HG03439 (cell line): ENCODE measurements around the gene OPCML.

Experiments
- ATAC-seq: cut with Tn5 transposase; IDR thresholded peaks from one replicate; pipeline ENCODE4 v1.9.1; 2021; ENCODE audit warnings: mild to moderate bottlenecking, moderate library complexity; ENCODE audit not compliant: unreplicated experiment

Gene OPCML

DNA sequence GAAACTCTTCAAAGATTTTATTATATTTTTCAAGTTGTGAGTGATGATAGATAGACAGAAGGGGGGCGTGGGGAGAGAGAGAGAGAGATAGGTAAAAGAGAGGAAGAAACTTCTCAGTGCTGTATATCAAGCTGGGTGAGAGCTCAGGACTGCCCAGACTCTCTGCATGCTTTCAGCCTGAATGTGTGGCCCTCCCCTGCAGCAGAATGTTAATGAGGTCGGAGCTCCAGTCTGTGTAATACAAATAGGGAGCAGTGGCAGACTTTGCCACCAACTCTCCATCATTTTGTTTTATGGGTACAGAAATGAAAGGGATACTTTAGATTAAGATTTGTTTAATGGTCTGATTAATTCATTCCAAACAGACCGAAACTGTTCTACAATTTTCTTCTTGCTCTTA lies 752.8 kb downstream of the OPCML start:
- no peak for ATAC-seq

DNA sequence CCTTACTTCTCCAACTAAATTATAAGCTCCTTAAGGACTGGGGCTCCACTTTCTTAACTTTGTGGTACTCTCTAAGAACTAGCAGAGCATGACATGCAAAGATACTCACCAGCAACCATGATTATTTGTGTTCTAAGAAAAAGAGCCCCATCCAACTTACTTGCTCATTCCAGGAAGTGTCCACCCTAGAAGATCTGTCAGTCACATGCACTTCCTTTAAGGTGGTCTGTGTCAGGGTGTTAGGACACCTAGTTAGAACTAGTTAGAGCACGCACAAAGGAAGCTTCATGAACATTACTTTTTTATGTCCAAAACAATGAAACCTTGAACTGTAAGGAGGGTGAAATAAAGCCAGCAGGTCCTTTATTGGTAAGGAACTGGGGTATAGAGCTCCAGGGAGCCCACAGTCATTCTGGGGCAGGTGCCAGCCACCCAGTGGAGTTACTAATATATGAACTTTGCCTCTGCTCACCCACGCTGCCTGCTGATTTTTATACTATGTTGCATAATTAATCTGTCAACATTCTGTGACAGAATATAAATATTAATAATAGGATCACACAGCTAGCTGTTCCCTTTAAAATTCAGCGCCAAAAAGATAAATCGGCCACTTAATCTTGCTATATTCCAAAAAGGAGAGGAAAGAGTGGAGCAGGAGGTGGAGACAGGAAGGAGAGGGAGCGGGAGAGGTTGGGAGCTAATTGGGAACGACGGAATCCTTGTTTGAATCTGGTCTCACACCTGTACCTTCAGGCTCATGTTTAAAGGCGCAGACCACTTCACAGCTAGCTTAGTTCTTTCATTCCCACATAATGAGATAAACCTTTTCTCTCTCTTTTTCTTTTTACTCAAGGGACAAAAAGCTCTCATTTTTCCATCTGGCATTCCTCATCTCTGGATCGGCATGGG lies 755.0 kb downstream of the OPCML start:
- no peak for ATAC-seq

DNA sequence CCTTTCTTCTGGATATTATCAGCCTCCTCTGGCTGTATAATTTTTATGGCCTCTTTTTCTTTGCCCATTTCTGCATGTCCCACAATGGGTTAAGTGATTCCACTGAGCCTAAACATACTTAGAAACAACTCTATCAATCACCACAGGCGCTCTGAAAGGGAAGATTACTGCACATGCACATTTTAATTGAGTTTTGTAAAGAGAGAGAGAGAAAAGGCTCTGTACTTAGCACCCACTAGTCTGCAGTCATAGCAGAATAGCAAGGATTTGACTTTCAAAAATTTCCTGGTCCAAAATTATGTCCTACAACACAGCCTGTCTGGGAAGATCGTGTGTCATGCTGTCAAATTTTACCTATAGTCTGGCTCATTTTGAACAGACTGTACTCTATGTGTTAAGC lies 758.5 kb downstream of the OPCML start:
- no peak for ATAC-seq

DNA sequence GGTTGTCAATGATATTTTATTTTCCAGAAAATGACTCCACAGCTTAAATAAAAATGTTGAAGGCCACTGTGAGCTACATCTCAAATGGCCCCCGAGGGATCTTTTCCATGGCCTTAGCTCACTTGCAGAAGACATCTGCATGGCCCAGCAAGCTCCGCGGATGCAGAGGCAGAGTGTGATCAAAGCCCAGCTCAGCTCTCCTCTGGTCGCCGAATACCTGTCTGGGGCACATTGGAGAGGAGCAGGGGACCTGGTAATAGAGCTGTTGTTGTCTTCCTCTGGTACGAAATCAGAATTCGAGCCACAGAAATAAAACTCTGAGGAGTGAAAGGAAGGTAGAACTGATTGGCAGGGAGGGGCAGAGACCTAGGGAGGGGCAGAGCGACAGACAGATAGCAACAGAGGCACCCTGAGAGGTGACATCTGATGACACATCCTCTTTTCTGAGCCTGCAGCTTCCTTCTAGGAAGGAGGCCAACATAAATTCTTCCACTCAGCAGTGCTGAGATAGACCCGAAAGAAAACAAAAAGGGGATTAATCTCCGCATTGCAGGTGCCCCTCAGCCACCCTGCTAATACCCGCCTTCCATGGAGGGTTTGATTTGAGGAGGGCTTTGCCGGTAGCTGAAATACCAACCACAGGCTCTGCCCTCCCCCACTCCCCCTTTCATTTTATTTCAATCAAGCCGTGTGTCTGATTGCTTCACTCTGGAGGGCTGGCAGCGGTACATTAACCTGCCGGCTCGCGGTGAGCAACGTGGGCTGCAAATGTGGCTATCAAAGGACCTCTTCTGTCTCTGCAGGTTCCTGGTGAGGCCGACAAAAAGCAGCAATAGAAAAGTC lies 759.4 kb downstream of the OPCML start:
- ATAC-seq = no peak

DNA sequence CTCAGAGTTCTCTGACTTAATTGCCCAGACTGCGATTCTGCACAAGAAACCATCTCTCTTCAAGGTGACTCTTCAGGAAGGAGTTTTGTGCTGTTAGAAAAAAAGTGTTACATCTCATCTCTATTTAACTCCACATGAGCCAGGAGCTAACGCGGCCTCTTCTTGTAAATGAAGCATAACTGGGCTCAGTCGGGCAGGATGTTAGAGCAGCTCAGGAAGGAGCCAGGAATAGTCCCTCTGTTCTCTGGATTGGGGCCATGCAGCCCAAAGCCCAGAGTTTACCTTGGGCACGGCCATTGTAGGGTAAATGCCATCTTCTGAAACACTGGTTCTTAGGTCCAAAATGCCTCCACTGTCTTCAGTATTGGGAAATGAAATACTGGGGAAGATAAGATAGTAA lies 760.6 kb downstream of the OPCML start:
- ATAC-seq = no peak

DNA sequence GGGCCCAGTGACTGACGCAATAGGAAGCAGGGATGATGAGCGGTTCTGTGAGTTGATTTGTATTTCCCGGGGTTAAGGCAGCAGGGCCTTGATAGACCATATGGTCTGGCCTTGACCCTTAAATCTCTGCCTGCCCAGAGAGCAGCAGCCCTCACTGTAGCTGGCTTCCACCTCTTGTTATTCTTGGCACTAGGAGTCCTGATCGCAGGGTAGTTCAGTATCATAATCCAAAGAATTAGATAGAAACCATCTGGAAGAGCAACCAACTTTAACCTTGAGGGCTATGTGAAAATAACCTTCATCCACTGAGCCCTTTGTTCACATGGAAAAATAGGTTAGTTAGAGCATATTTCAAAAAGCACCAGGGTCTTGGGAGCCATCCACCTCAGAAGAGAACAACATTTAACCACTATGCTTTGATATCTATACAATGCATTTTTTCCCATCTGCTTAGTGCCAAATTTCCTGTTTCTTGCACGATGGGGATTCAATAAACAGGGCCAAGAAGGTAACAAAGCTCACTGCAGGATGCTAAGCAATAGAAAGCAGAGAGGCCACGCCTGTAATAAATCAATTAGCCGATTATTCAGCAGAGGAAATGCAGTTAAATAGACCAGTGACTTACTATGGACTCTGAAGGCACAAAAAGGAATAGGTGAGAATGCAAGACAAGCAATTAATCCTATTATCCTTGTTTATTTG lies 761.3 kb downstream of the OPCML start:
- ATAC-seq = no peak

DNA sequence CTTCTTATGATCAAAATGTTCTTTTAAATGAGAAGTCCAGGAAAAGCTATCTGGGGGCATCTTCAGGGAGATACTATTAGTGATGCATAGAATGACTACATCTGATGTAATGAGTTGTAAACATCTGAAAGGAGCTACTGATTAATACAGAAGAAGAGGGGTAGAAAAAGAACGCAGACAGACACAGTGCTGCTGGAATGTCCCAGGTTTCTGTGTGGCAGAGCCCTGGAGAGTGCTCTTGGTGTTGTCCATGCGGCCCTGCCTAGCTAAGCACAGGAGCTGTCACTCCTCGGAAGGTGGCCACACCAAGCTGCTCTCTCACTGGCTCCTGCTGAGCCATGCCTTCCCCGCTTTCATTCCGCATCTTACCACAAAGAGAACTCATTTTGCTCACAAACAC lies 768.8 kb downstream of the OPCML start:
- ATAC-seq = no peak

DNA sequence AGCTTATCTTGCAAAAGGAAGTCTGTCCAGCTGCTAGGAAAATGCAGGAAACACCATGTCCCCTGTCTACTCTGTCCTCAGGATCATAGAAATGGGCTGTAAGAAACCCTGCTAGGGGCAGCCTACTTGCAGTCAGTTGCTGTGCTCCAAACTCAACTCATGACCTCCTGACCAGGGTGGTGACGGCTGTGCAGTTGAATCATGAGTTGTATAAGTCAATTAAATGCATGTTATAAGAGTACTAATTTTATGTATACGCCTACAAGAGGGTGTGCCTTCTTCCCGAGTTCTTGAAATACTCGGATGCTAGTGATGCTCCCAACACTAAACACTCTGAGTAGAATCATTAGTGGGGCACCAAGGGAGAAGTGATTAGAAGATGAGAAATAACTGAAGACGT lies 776.4 kb downstream of the OPCML start:
- ATAC-seq = no peak

DNA sequence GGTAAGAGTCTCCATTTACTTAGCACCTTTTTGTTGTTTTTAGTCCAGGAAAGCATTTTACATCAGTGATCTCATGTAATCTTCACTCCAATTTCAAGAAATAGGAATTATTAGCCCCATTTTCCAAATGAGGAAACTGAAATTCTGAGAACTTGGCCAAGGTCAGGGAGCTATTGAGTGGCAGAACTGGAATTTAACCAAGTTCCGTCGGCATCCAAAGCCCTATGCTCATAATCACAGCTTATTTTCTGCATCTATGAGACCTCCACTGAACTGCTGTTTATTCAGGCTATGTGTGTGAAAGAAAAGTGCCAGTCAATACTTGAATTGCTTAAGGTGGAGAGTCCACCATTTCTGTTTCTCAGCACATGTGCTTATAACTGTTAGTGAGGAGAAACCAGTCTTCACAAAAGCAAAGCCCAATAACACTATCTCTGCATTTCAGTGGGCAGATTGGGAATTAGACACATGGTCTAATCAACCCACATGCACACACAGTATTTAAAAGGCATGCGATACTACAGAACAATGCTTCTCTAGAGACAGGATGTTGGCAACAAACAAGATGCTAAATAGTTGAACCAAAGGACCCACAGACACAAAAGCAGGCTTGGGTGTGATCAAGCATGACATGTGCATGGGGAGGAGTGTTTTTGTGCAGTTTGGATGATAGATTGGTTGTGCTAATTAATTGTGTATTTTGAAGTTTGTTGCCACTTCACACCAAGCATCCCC lies 780.6 kb downstream of the OPCML start:
- no peak for ATAC-seq

DNA sequence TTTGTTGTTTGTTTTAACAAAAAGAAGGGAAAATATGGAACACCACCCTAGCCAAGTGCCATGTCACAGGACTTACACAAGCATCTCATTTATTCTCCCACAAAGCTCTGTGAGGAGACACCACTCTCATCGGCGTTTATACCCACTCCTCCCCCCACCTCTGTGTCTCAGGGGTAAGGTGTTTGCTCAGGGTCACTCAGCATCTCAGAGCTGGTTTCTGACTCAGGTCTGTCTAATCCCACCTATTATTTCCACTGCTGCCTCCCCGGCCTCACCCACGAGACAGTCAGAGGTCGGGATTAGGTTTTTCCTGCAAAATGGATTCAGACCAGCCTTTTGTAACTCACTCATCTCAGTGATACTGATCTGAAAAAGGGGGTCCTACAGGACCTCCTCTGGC lies 786.0 kb downstream of the OPCML start:
- no peak for ATAC-seq

DNA sequence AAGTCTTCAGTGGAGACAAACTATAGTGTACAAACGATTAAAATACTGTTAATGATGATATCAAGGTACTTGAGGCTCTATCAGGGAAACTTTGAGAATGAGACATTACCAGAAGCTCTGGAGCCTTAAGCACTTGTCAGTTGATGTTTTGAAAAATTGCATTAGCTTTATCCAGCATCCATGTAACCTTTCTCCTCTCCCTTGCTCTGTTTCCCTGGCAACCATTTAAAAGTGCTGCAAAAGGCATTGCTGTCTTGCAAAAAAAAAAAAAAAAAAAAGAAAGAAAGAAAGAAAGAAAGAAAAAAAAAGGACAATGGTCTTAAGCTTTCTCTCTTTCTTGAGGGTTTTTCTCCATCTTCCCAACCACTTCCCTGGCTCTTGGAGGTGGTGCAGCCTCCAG lies 787.0 kb downstream of the OPCML start:
- ATAC-seq = no peak

DNA sequence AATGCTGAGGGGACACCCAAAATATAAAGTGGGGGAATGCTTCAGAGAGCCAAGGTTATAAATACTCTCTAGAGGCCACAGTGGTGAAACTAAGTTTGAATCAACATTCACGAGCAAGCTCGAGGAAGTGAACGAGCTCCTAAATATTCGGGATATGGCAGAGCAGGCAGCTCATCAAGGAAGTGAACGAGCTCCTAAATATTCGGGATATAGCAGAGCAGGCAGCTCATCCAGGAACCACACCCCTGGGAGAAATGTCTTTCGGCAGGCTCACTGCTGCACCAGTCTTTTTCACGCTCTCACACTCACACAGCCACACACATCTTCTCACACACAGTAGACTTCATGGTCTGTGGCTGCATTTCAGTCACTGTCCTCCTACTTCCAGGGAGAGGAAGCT lies 787.5 kb downstream of the OPCML start:
- ATAC-seq = no peak

DNA sequence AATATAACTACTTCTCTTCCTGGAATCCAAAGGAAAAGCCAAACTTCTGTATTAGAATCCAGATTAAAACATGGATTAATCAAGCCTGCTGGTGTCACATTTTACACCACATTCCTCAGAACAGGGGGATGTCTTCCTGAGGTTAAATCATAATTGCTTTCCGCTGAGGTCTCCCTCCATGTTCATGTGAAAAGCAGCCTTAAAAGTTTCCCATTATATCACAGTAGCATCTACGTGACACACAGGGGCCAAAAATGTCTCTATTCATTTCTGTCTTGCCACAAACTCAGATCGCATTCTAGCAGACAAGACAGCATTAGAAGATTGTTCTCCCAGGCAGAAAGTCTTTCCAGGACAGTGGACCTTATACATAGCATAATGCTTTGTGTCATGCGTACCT lies 788.7 kb downstream of the OPCML start:
- no peak for ATAC-seq

DNA sequence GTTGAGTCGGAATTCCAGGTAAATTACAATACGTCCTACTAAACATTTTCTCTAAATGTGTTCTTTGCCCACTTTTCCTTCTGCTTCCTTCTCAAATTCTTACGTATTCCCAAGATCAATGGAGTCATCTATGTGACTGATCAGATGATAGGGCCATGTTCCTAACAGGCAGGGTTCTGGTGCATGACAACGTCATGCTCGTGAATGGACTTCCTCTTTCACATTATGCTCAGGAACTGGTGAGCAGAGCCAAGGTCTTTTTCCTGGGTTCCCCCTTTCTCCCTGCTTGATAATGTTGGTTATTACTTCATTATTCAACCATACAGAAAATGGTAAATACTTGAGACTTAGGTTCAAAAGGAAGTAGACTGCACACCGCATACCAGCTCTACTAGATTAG lies 789.4 kb downstream of the OPCML start:
- no peak for ATAC-seq

DNA sequence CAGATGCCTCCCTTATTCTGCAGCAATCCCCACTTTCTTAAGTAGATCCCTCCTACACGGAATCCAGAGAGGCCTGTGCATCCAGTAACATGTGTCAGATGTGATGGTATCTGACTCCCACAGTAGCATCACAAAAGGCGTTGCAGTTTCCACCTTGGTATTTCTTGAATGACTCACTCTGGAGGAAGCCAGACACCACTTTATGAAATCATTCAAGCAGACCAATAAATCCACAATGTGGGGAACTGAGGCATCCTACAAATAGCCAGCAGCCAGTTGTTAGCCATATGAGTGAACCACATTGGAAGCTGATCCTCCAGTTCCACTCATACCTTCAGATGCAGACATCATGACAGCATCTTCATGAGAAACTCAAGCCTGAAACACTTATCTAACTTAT lies 798.1 kb downstream of the OPCML start:
- no peak for ATAC-seq

DNA sequence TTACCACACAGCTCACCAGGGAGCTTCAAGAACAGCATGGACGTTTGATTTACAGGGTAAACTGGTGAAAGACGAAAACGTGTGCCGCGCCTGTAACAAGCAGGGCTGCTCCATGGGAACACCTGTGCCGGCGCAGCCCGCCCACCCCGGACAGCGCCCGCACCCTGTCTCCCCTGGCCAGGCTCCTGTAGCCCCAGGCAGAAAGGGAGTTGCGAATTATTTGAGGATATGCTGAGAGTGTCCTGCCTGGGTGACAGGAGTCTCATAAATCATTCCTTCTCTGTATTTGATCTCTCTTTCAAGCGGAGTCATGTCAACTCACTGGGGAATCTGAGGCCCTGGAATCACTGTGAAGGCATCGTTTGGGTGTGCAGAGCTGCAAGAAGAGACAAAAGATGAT lies 804.3 kb downstream of the OPCML start:
- ATAC-seq = no peak

DNA sequence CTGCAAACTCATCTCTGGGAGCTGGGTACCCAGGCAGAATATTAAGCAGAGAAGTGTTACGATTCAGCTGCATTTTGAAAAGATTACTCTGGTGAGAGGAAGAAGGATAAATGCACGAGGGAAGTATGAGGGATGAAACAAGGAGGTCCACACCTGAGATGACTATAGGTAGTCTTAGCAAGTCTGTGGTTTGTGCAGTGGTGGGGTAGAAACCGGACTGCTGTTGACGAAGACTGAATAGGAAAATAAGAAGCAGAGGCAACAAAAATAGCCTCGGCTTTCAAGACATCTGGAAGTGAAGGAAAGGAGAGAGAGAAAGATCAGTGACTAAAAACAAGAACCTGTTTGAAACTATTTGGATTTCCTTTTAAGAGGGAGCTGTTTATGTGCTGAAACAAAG lies 810.8 kb downstream of the OPCML start:
- no peak for ATAC-seq

DNA sequence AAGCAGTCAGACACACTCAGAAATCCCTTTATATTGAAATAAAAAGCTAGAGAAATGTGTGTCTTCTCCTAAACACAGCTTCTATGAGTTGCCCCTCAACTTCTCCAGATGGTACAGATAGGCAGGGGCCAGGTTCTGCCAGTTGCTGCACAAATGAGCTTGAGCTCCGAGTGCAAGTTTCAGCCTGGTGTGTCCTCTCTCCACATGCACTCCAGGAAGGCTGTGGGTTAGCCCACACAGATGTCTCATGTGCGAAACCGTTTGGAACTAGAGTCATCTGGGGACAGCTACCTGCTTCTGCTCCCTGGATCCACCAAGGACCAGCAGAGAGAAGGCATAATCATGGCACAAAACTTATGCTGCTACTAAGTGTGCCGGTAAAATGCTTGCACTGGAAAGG lies 812.6 kb downstream of the OPCML start:
- ATAC-seq = no peak

DNA sequence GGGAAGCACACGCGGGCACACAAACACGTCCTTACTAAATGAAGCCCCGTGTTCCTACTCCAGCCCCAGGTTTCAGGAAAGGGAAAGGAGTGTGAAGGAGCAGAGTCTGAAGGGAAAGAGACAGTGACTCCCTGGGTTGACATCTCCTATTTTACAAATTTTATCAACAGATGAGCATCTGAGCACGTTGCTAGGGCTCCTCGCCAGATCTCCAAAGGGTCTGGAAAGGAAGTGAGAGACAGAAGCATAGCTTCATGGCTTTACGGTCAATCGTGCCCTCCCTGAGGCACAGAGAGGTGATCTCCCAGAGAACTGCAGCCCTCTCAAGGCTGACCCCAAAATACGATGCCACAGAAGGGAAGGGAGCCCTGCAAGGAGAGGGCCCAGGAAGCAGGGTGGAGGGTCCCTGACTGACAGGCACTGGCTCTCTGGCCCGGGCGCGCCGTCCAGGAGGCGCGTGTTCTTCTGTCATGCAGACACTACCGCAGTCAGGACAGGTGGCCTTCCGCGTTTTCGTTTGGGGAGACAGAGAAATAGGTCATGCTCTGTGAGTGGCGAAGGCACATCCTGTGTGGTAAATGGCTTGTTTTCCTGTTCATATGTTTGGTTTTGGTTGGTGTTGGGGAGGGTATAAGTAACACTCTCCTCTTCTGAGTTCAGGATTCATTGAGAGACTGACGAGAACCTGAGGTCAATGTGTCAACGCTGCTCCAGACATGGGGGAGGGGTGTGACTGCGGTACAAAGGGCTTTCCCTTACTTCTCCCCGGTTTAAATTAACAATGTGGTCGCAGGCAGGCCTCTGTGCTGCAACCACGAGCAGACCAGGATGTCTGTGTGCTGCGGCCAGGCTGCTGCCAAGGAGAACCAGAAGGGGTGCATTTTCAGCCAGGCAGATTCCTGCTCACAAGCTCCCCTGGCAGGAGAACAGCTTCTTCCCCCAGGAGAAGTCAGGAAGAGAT lies 813.3 kb downstream of the OPCML start:
- ATAC-seq = no peak

DNA sequence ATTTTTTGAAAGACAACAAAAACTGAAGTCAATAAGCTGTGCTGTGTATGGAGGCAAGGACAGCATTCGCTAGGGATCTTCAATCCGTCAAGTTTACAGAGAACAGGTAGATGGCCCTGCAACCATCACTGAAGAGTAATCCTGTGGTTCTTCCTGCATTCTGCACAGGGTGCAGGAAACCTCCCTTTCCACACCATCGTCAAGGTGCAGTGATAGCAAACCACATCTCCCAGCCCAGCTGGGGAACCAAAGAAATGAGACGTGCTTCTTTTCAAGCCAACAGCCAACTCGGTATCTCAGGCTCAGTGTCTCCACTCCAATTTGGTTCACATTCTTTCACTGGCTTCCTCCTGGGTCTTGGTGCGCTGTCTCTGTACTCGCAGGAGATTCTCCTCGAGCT lies 814.5 kb downstream of the OPCML start:
- no peak for ATAC-seq
